A549 (cell line): ENCODE results near the gene PSEN2. TPM values are rescaled to one million over a fixed set of nuclear protein-coding genes. Genes with fewer than 3 reads are reported as not detected.

ENCODE experiments used
- ATAC-seq, 2 experiments: fragments of 200-7000 bp in 1 of 2; fragments of >200 bp in 1 of 2; cut with Nextera tagmentation in 1 of 2; cut with Tn5 transposase in 1 of 2; 3 replicates each; pipeline versions ENCODE4 v1.8.0 to v1.9.1; 2018 to 2020; ENCODE audit warnings: mild to moderate bottlenecking in 1 of 2, moderate library complexity in 1 of 2
- CTCF ChIA-PET: fragments of 300-600 bp; sonication (Branson Sonifier 250); formaldehyde crosslinking; extraction: SDS; loops from one replicate; lab custom pipeline; 2021; ENCODE audit warnings: antibody characterized with exemption, inconsistent platforms; lab: Yijun Ruan, JAX
- POLR2A ChIA-PET: fragments of 350-600 bp; formaldehyde crosslinking; extraction: SDS; loops from one replicate; lab custom pipeline; 2021; ENCODE audit warnings: antibody characterized with exemption, inconsistent platforms; lab: Yijun Ruan, JAX
- DNase-seq, 2 experiments: peaks; one replicate each; pipeline versions ENCODE4 v3.0.0 to v3.0.0-alpha.2; 2011 to 2016; ENCODE audit warnings: low read depth in 1 of 2, low spot score in 1 of 2
- FAIRE-seq: peaks from 2 replicates; lab custom pipeline; 2011; peaks lifted over from hg19 to GRCh38; lab: Jason Lieb, UNC
- H3K27ac ChIP-seq, 2 experiments: fragments of >200 bp; sonication (Bioruptor Twin); formaldehyde crosslinking; 3 replicates each; pipeline ENCODE4 v1.5.1; 2016 to 2017
- H3K4me1 ChIP-seq: fragments of >200 bp; sonication (Bioruptor Twin); formaldehyde crosslinking; 3 replicates; pipeline ENCODE4 v1.6.1; 2016
- H3K4me2 ChIP-seq: fragments of >200 bp; sonication (Bioruptor Twin); formaldehyde crosslinking; 3 replicates; pipeline ENCODE4 v1.6.1; 2016
- H3K4me3 ChIP-seq: fragments of >200 bp; sonication (Bioruptor Twin); formaldehyde crosslinking; 3 replicates; pipeline ENCODE4 v1.5.1; 2016
- H3K9me3 ChIP-seq: fragments of >200 bp; sonication (Bioruptor Twin); formaldehyde crosslinking; 3 replicates; pipeline ENCODE4 v1.6.1; 2016
- CBX8 ChIP-seq: fragments of 200-600 bp; sonication (generic); IDR thresholded peaks from 2 replicates; pipeline ENCODE4 v1.6.1; 2016
- CEBPB ChIP-seq, 2 experiments: fragments of >200 bp in 1 of 2; sonication (Bioruptor Twin) in 1 of 2; formaldehyde crosslinking in 1 of 2; IDR thresholded peaks; 2 replicates each; pipeline ENCODE4 v1.6.1; 2012 to 2016
- FOSL2 ChIP-seq, 2 experiments: fragments of 450-650 bp in 1 of 2; fragments of >200 bp in 1 of 2; sonication (Bioruptor Twin) in 1 of 2; formaldehyde crosslinking; IDR thresholded peaks; 2 replicates each; pipeline versions ENCODE4 v1.5.0 to v1.6.1; 2016 to 2020; ENCODE audit warnings: mild to moderate bottlenecking in 1 of 2, moderate library complexity in 1 of 2
- FOXS1 ChIP-seq: fragments of 250-450 bp; sonication (Bioruptor Pico); IDR thresholded peaks from 2 replicates; pipeline ENCODE4 v1.5.0; 2020; ENCODE audit warnings: mild to moderate bottlenecking, moderate library complexity
- HEYL ChIP-seq: fragments of 250-450 bp; sonication (Bioruptor Pico); IDR thresholded peaks from 2 replicates; pipeline ENCODE4 v1.8.0; 2021; ENCODE audit warnings: mild to moderate bottlenecking, moderate library complexity
- HOXA7 ChIP-seq: fragments of 250-450 bp; sonication (Bioruptor Pico); IDR thresholded peaks from 2 replicates; pipeline ENCODE4 v1.5.0; 2020; ENCODE audit warnings: mild to moderate bottlenecking, moderate library complexity
- HOXB13 ChIP-seq: fragments of 250-450 bp; sonication (Bioruptor Pico); IDR thresholded peaks from 2 replicates; pipeline ENCODE4 v1.5.0; 2020; ENCODE audit warnings: low read depth, mild to moderate bottlenecking, moderate library complexity
- JUN ChIP-seq, 2 experiments: fragments of >200 bp; sonication (Bioruptor Twin); formaldehyde crosslinking; IDR thresholded peaks; 2 replicates in 1 of 2; 3 replicates in 1 of 2; pipeline ENCODE4 v1.6.1; 2016 to 2017
- MAFK ChIP-seq: fragments of 450-650 bp; IDR thresholded peaks from 2 replicates; pipeline ENCODE4 v1.6.1; 2014; ENCODE audit not compliant: partially characterized antibody
- MYC ChIP-seq: IDR thresholded peaks from 2 replicates; pipeline ENCODE4 v1.6.1; 2012; ENCODE audit warnings: mild to moderate bottlenecking, inconsistent platforms, low read length, improper control_type of control experiment, borderline replicate concordance
- NFE2L2 ChIP-seq: fragments of 150-350 bp; conservative IDR thresholded peaks from 2 replicates; pipeline ENCODE4 v1.6.1; 2014; ENCODE audit warnings: low read length
- NPAS2 ChIP-seq: fragments of 250-450 bp; sonication (Bioruptor Pico); IDR thresholded peaks from 2 replicates; pipeline ENCODE4 v1.8.0; 2022; ENCODE audit warnings: mild to moderate bottlenecking, moderate library complexity, borderline replicate concordance
- PHF8 ChIP-seq: fragments of 200-600 bp; sonication (generic); IDR thresholded peaks from 2 replicates; pipeline ENCODE4 v1.6.1; 2016; ENCODE audit warnings: low read depth, mild to moderate bottlenecking, antibody characterized with exemption, moderate library complexity, borderline replicate concordance
- POLR2AphosphoS2 ChIP-seq: conservative IDR thresholded peaks from 2 replicates; pipeline ENCODE4 v1.6.1; 2012; ENCODE audit warnings: low read length, improper control_type of control experiment, inconsistent platforms
- RARB ChIP-seq: fragments of 250-450 bp; sonication (Bioruptor Pico); IDR thresholded peaks from 2 replicates; pipeline ENCODE4 v1.8.0; 2021; ENCODE audit warnings: mild to moderate bottlenecking, moderate library complexity
- SMC3 ChIP-seq: fragments of >200 bp; sonication (Bioruptor Twin); formaldehyde crosslinking; IDR thresholded peaks from 3 replicates; pipeline ENCODE4 v1.6.1; 2018; ENCODE audit warnings: inconsistent platforms
- ZSCAN20 ChIP-seq: fragments of 250-450 bp; sonication (Bioruptor Pico); IDR thresholded peaks from 2 replicates; pipeline ENCODE4 v1.8.0; 2022; ENCODE audit warnings: mild to moderate bottlenecking, moderate library complexity
- WGBS: methylation state at CpG from one replicate; pipeline ENCODE4 v1.1.6; 2017; ENCODE audit errors: missing lambda C conversion rate; 5-methylcytosine and 5-hydroxymethylcytosine counted together
- polyA plus RNA-seq, 4 experiments: library from polyadenylated mRNA; depleted of rRNA in 3 of 4; stranded (reverse); fragments of >200 nt; fragmentation: RNase III in 1 of 4; extraction: RNeasy Plus Mini Kit Qiagen cat#74134 plus additional on column Dnase treatment in 1 of 4; gene quantifications; 2 replicates in 3 of 4; 3 replicates in 1 of 4; pipeline ENCODE4 v1.2.3, GENCODE V29; 2011 to 2017
- TF ChIP-seq, protein P1 (sequence below): fragments of 450-650 bp; IDR thresholded peaks from 2 replicates; pipeline ENCODE4 v1.6.1; 2014; ENCODE audit warnings: antibody characterized with exemption
- TF ChIP-seq, protein P2 (sequence below): fragments of >200 bp; sonication (Bioruptor Twin); formaldehyde crosslinking; IDR thresholded peaks from 2 replicates; pipeline ENCODE4 v1.6.1; 2016
- TF ChIP-seq, protein P3 (sequence below): fragments of >200 bp; sonication (Bioruptor Twin); formaldehyde crosslinking; IDR thresholded peaks from 3 replicates; pipeline ENCODE4 v1.6.1; 2016
- TF ChIP-seq, protein P4 (sequence below): IDR thresholded peaks from 2 replicates; pipeline ENCODE4 v1.6.1; 2012
- TF ChIP-seq, protein P5 (sequence below): fragments of 200-600 bp; sonication (generic); IDR thresholded peaks from 2 replicates; pipeline ENCODE4 v1.6.1; 2016; ENCODE audit warnings: antibody characterized with exemption, mild to moderate bottlenecking, moderate library complexity

PSEN2 gene
- polyA plus RNA-seq, 2 of the 4 experiments (the other 2 are of a cell fraction), result 23.4 to 24.2 TPM

DNA sequence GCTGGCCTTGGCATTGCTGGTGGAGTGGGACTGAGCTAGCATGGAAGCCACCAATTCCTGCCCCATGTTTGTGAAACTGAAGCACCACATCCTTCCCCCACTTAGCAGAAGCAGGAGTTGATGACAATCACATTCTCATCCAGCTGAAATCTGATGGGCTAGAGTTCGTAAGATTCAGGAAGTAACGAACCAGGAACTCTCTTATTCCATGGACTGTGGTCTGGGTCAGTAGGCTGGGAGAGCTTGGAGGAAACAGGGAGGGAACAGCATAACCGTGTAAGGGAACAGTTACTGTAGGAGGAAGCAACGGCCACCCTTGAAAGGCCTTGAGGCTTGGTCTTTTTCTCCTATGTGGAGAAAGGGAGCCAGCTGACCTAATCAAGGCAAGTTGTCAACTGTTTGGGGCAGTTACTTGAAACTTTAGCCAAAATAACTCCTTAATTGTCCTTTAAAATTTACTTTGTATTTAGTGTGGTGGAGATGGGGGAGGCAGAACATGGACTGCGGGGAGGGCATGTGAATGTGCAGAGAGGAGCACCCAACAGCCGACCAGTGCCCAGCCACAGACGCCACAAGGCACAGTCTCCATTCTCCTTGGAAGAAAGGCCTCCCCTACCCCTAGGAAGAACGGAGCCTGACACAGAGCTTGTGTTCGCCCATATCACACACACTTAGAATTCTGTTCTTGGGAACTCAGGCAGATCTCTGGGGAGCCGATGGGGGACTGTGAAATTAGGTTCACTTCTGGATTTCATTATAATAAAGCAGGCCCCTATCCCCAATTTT lies 67.7 kb downstream of the PSEN2 start:
- H3K9me3 ChIP-seq, result peaks cover 19% of the 10 kb centered on the region; the same call in 1 of the 3 replicates
- 93% methylated on average over 10 of the region's 10 CpGs for WGBS
- H3K4me2 ChIP-seq, result peak overlapping the region; percentile 83
- no peak overlapping the region for H3K4me3 ChIP-seq
- no peak for ATAC-seq
- CTCF ChIA-PET, result interaction anchor here (0.6 to 1.3 kb wide), 8 partner anchors 8 to 524 kb away, joined by 3 to 5 read pairs (median 3); partner anchors contain the start of gene PSEN2
- TF ChIP-seq HOXA7 (CRISPR knock-in tag) (no peak), PHF8 (no peak), ZSCAN20 (CRISPR knock-in tag) (no peak)
- no peak for DNase-seq
- peak overlapping the region; percentile 95 to 96 for H3K27ac ChIP-seq
- no peak for FAIRE-seq
- H3K4me1 ChIP-seq, result peaks cover 13% of the 10 kb centered on the region
- POLR2A ChIA-PET, result interaction anchor here (0.6 to 1.2 kb wide), 17 partner anchors 7 to 420 kb away, joined by 3 to 9 read pairs (median 4); partner anchors contain the start of gene PSEN2

DNA sequence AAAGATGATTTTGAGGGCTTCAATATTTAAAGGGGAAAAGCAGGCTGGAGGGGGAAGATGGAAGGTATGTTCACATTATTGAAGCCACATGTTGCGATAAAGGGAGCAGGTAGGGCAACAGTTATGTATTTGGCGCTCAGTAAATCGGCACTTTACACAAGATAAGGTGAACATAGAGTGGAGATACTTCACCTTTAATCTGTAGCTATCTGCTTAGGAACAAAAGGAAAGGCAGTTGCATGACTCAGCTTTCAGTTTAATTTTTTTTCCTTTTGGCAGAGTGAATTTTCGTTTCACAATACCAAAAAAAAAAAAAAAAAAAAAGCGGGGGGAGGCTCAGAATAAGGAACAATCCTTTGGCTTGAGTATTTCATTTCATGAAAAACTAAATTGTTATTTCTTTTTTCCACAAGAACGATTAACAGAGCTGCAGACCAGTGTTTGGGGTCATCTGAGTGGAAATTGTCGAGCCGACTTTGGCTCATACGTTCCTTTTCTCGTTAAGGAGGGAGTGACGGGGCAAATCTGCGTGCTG lies 68.6 kb downstream of the PSEN2 start:
- Histone ChIP-seq H3K4me3 (peak overlapping the region; percentile 62), H3K9me3 (peaks cover 11% of the 10 kb centered on the region; the same call in 1 of the 3 replicates), H3K4me2 (peak overlapping the region; percentile 83), H3K27ac (peak overlapping the region; percentile 95 to 96), H3K4me1 (peaks cover 13% of the 10 kb centered on the region)
- no peak for FAIRE-seq
- DNase-seq, result peak in 1 of 2 experiments; percentile 36
- WGBS, result 21% methylated on average over 12 of the region's 12 CpGs
- CTCF ChIA-PET, result interaction anchor here (0.6 to 1.3 kb wide), 6 partner anchors 8 to 525 kb away, joined by 3 to 5 read pairs (median 3); partner anchors contain the start of gene PSEN2
- TF ChIP-seq ZSCAN20 (CRISPR knock-in tag), result no peak
- TF ChIP-seq CEBPB (IDR thresholded peaks at IDR 0.05), result peak in 1 of 2 experiments; percentile 32; a peak in 1 of 4 replicates
- peak; percentile 45 for TF ChIP-seq MAFK
- no peak for TF ChIP-seq FOSL2 (IDR thresholded peaks at IDR 0.05)
- TF ChIP-seq FOSL2 (CRISPR knock-in tag; IDR thresholded peaks at IDR 0.05), result peak; percentile 32; the same call in 1 of the 2 replicates
- TF ChIP-seq NFE2L2, result 0 out of 2 replicates have a peak, but pooled peaks have one; percentile 28
- ATAC-seq, result no peak
- POLR2A ChIA-PET, result interaction anchor here (0.5 to 1.2 kb wide), 19 partner anchors 8 to 421 kb away, joined by 3 to 9 read pairs (median 4); partner anchors contain the start of gene PSEN2

DNA sequence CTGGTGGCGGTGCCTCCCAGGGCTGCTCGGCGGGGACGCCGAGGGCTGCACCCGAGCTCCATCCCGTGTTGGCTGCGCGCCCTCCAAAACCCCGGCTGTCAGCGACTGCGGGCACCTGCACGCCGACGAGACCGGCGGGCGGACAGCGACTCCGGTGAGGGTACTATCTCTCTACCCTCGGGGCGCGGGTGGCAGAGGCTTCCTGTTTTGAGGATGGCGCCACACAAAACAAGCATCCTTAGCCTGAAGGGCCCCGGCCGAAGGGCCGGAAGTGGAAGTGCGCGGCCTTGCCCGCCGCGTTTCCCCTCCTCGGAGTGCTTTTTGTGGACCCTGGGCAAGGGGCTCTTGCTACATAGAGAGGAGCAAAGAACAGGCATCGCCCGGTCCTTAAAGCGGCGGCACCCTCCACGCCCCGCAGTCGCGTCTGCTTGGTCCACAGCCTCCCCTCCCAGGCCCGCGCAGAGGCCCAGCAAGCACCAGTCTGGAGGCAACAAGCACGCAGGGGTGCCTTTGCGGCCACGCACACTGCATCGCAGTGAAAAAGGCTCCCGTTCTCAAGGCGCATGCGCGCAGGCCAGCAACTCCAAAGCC lies 69.1 kb downstream of the PSEN2 start:
- peak in 1 of 2 experiments; percentile 31 for DNase-seq
- H3K4me2 ChIP-seq, result peak overlapping the region; percentile 83
- H3K4me1 ChIP-seq, result peaks cover 13% of the 10 kb centered on the region
- no peak for FAIRE-seq
- H3K27ac ChIP-seq, result peak overlapping the region; percentile 95 to 96
- ChIA-PET POLR2A (interaction anchor here (0.5 to 1.2 kb wide), 7 partner anchors 9 to 421 kb away, joined by 3 to 9 read pairs (median 5); partner anchors contain the start of gene PSEN2), CTCF (interaction anchor here (1.1 to 1.3 kb wide), 3 partner anchors 9 to 391 kb away, joined by 3 to 5 read pairs (median 3); no protein-coding TSS in a partner anchor)
- under 1% methylated on average over 35 of the region's 51 CpGs for WGBS
- ATAC-seq, result peak; percentile 59 to 63
- peak overlapping the region; percentile 62 for H3K4me3 ChIP-seq
- 0 out of 3 replicates have a peak, but pooled peaks cover 8% of the 10 kb centered on the region for H3K9me3 ChIP-seq
- TF ChIP-seq, protein P1, sequence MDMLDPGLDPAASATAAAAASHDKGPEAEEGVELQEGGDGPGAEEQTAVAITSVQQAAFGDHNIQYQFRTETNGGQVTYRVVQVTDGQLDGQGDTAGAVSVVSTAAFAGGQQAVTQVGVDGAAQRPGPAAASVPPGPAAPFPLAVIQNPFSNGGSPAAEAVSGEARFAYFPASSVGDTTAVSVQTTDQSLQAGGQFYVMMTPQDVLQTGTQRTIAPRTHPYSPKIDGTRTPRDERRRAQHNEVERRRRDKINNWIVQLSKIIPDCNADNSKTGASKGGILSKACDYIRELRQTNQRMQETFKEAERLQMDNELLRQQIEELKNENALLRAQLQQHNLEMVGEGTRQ, result no peak
- TF ChIP-seq HEYL (CRISPR knock-in tag) (no peak), JUN (IDR thresholded peaks at IDR 0.05) (peak; percentile 67 to 91; a peak in 4 of 5 replicates), FOXS1 (CRISPR knock-in tag) (no peak), NPAS2 (CRISPR knock-in tag) (no peak), RARB (peak; percentile 52; the same call in 1 of the 2 replicates), POLR2AphosphoS2 (no peak), MAFK (no peak), CBX8 (no peak), HOXA7 (CRISPR knock-in tag) (no peak), SMC3 (0 out of 3 replicates have a peak, but pooled peaks have one; percentile 13), MYC (peak; percentile 47; the same call in 1 of the 2 replicates), HOXB13 (CRISPR knock-in tag) (0 out of 2 replicates have a peak, but pooled peaks have one; percentile 60), PHF8 (peak; percentile 88; the same call in 1 of the 2 replicates)
- TF ChIP-seq, protein P2, sequence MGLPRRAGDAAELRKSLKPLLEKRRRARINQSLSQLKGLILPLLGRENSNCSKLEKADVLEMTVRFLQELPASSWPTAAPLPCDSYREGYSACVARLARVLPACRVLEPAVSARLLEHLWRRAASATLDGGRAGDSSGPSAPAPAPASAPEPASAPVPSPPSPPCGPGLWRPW, result no peak
- TF ChIP-seq, protein P3, sequence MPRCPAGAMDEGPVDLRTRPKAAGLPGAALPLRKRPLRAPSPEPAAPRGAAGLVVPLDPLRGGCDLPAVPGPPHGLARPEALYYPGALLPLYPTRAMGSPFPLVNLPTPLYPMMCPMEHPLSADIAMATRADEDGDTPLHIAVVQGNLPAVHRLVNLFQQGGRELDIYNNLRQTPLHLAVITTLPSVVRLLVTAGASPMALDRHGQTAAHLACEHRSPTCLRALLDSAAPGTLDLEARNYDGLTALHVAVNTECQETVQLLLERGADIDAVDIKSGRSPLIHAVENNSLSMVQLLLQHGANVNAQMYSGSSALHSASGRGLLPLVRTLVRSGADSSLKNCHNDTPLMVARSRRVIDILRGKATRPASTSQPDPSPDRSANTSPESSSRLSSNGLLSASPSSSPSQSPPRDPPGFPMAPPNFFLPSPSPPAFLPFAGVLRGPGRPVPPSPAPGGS, result peak; percentile 83; the same call in 2 of the 3 replicates
- TF ChIP-seq, protein P4, sequence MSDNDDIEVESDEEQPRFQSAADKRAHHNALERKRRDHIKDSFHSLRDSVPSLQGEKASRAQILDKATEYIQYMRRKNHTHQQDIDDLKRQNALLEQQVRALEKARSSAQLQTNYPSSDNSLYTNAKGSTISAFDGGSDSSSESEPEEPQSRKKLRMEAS, result peak; percentile 94
- TF ChIP-seq, protein P5, sequence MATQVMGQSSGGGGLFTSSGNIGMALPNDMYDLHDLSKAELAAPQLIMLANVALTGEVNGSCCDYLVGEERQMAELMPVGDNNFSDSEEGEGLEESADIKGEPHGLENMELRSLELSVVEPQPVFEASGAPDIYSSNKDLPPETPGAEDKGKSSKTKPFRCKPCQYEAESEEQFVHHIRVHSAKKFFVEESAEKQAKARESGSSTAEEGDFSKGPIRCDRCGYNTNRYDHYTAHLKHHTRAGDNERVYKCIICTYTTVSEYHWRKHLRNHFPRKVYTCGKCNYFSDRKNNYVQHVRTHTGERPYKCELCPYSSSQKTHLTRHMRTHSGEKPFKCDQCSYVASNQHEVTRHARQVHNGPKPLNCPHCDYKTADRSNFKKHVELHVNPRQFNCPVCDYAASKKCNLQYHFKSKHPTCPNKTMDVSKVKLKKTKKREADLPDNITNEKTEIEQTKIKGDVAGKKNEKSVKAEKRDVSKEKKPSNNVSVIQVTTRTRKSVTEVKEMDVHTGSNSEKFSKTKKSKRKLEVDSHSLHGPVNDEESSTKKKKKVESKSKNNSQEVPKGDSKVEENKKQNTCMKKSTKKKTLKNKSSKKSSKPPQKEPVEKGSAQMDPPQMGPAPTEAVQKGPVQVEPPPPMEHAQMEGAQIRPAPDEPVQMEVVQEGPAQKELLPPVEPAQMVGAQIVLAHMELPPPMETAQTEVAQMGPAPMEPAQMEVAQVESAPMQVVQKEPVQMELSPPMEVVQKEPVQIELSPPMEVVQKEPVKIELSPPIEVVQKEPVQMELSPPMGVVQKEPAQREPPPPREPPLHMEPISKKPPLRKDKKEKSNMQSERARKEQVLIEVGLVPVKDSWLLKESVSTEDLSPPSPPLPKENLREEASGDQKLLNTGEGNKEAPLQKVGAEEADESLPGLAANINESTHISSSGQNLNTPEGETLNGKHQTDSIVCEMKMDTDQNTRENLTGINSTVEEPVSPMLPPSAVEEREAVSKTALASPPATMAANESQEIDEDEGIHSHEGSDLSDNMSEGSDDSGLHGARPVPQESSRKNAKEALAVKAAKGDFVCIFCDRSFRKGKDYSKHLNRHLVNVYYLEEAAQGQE, result 0 out of 2 replicates have a peak, but pooled peaks have one; percentile 11
